Lung (tissue), 12 donors: ENCODE measurements around the gene TP53INP2. TPM values are rescaled to one million over a fixed set of nuclear protein-coding genes. Genes with fewer than 3 reads are reported as not detected.
"Not testable (repeated sequence)": the region's sequence is repeated elsewhere in the genome, so short reads cannot be mapped to it uniquely, and the experiment has no call there.

ENCODE experiments used
- ATAC-seq: fragments of 200-7000 bp; cut with Tn5 transposase; one replicate; pipeline ENCODE4 v1.9.1; 2020; ENCODE audit warnings: moderate number of reproducible peaks; ENCODE audit not compliant: insufficient read depth, low FRiP score
- DNase-seq, 3 donors: peaks; one replicate each; pipeline ENCODE4 v3.0.0-alpha.2; 2013 to 2017
- H3K27ac ChIP-seq, 2 donors: one replicate each; pipeline ENCODE4 v1.5.1; 2013; ENCODE audit warnings: mild to moderate bottlenecking in 2 of 2, moderate library complexity in 2 of 2, control low read depth in 1 of 2, inconsistent platforms in 1 of 2, low read depth in 1 of 2, low read length in 1 of 2
- H3K27me3 ChIP-seq, 3 donors: one replicate each; pipeline ENCODE4 v1.5.1; 2013; ENCODE audit warnings: low read length in 2 of 3; ENCODE audit not compliant: control insufficient read depth in 3 of 3, insufficient read depth in 3 of 3
- H3K36me3 ChIP-seq, 4 donors: one replicate each; pipeline ENCODE4 v1.5.1; 2013; ENCODE audit warnings: low read length in 4 of 4, mild to moderate bottlenecking in 1 of 4, moderate library complexity in 1 of 4; ENCODE audit not compliant: control insufficient read depth in 4 of 4, insufficient read depth in 4 of 4
- H3K4me1 ChIP-seq, 5 donors: one replicate each; pipeline ENCODE4 v1.5.1; 2013; ENCODE audit warnings: low read length in 5 of 5, mild to moderate bottlenecking in 2 of 5, moderate library complexity in 1 of 5; ENCODE audit not compliant: control insufficient read depth in 5 of 5, insufficient read depth in 5 of 5
- H3K4me3 ChIP-seq: one replicate; pipeline ENCODE4 v1.5.1; 2013; ENCODE audit warnings: mild to moderate bottlenecking, control low read depth, moderate library complexity
- H3K9ac ChIP-seq, 2 donors: one replicate each; pipeline ENCODE4 v1.5.1; 2013; ENCODE audit warnings: low read length in 2 of 2, control low read depth in 1 of 2; ENCODE audit not compliant: insufficient read depth in 1 of 2
- H3K9me3 ChIP-seq, 4 donors: one replicate each; pipeline ENCODE4 v1.5.1; 2013; ENCODE audit warnings: low read length in 3 of 4, mild to moderate bottlenecking in 1 of 4, moderate library complexity in 1 of 4; ENCODE audit not compliant: control insufficient read depth in 4 of 4, insufficient read depth in 3 of 4
- WGBS, 2 donors: extraction: QIAGEN DNeasy Blood & Tissue Kit; methylation state at CpG; one replicate each; pipeline ENCODE4 v1.1.7; 2013; 5-methylcytosine and 5-hydroxymethylcytosine counted together
- polyA plus RNA-seq, 2 donors: library from polyadenylated mRNA; stranded (reverse); fragments of 200-250 nt; gene quantifications; one replicate each; pipeline ENCODE4 v1.2.1, GENCODE V29; 2013
- total RNA-seq, 2 donors: library from RNA; depleted of rRNA in 1 of 2; stranded (reverse); fragments of >200 nt in 1 of 2; gene quantifications; one replicate each; pipeline ENCODE4 v1.2.1, GENCODE V29; 2014 to 2021
- TF ChIP-seq, protein P1 (sequence below): IDR thresholded peaks from 2 replicates; pipeline ENCODE4 v1.5.1; 2012; ENCODE audit warnings: mild to moderate bottlenecking; ENCODE audit errors: control extremely low read depth, extremely low read depth
- donor health status: control.
- donor health status: control.
- donor health status: Bipolar disorder and iron deficiency.
- donor health status: healthy.
- donor health status: DM: yes; HTN: yes; CAD: no.

TP53INP2 gene
- total and polyA plus RNA-seq, 4 donors = 5.8 to 19.5 (median 11.4) TPM

DNA sequence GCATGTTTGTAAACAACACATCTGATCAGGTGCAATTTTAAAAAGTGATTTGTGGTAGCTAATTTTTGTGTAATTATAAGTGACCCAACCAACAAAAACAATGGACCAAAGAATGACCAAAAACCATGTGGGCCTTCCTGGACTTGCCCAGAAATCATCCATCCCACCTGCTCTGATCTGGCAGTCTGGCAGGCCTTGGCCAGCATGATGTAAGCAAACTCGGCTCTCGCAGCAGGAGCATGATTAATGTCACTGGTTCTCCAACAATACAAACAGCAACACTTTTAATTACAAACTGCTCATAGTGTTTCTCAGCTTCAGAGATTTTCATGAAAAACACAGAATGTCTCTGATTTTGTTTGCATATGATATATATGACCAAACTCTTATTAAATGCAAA is 16.1 kb downstream of the TP53INP2 start:
- WGBS, 2 donors = 60 to 72% methylated on average over 2 of the region's 2 CpGs
- Histone ChIP-seq H3K9ac (no peak overlapping the region), H3K9me3 (no peaks in the 10 kb centered on the region), H3K4me3 (no peak overlapping the region), H3K27me3 (no peaks in the 10 kb centered on the region), H3K4me1 (peaks cover 0 to 5% (median 0%) of the 10 kb centered on the region in 5 donors), H3K36me3 (peaks cover 11 to 25% (median 17%) of the 10 kb centered on the region in 4 donors), H3K27ac (peak overlapping the region in 1 of 2 donors; percentile 1)
- TF ChIP-seq, protein P1, sequence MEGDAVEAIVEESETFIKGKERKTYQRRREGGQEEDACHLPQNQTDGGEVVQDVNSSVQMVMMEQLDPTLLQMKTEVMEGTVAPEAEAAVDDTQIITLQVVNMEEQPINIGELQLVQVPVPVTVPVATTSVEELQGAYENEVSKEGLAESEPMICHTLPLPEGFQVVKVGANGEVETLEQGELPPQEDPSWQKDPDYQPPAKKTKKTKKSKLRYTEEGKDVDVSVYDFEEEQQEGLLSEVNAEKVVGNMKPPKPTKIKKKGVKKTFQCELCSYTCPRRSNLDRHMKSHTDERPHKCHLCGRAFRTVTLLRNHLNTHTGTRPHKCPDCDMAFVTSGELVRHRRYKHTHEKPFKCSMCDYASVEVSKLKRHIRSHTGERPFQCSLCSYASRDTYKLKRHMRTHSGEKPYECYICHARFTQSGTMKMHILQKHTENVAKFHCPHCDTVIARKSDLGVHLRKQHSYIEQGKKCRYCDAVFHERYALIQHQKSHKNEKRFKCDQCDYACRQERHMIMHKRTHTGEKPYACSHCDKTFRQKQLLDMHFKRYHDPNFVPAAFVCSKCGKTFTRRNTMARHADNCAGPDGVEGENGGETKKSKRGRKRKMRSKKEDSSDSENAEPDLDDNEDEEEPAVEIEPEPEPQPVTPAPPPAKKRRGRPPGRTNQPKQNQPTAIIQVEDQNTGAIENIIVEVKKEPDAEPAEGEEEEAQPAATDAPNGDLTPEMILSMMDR = no peak
- no peak for DNase-seq
- ATAC-seq = no peak

DNA sequence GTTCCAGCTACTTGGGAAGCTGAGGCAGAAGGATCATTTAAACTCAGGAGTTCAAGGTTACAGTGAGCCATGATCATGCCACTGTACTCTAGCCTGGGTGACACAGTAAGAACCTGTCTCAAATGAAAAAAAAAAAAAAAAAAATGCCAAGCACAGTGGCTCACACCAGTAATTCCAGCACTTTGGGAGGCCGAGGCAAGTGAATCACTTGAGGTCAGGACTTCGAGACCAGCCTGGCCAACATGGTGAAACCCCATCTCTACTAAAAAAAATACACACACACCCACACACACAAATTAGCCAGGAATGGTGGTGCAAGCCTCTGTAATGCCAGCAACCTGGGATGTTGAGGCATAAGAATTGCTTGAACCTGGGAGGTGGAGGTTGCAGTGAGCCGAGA is 18.4 kb downstream of the TP53INP2 start:
- not testable (repeated sequence) for H3K27me3 ChIP-seq, H3K4me3 ChIP-seq, H3K9me3 ChIP-seq, DNase-seq, H3K4me1 ChIP-seq, H3K27ac ChIP-seq, ATAC-seq, H3K9ac ChIP-seq
- WGBS, 2 donors = 98% methylated on average over 3 of the region's 3 CpGs
- H3K36me3 ChIP-seq = peaks cover 18 to 27% (median 21%) of the 10 kb centered on the region in 4 donors

DNA sequence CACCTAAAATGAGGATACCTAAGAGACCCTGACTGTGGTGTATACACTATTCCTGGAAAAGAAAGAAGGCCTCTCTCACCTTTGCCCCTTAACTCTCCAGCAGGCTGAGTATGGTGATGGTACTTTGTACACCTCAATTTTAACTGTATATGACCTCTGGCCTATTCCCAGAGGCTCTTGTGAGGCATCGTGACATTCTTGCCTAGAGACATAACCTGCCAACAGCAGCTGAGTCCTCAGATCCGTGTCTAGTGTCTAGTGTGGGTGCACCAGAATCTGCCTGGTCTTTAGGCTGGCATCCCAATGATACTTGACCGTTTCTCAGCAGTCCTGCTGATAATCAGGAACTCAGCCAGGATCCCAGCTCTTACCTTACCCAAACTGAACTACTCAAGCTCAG is 20.0 kb downstream of the TP53INP2 start:
- H3K4me1 ChIP-seq = peaks cover 0 to 5% (median 0%) of the 10 kb centered on the region in 5 donors
- no peak for ATAC-seq
- DNase-seq = no peak
- TF ChIP-seq, protein P1 = no peak
- H3K9ac ChIP-seq = no peak overlapping the region
- H3K36me3 ChIP-seq = peaks cover 19 to 29% (median 22%) of the 10 kb centered on the region in 4 donors
- no peaks in the 10 kb centered on the region for H3K9me3 ChIP-seq
- 86 to 96% methylated on average over 3 of the region's 3 CpGs for WGBS, 2 donors
- H3K27me3 ChIP-seq = no peaks in the 10 kb centered on the region
- no peak overlapping the region for H3K27ac ChIP-seq
- no peak overlapping the region for H3K4me3 ChIP-seq

DNA sequence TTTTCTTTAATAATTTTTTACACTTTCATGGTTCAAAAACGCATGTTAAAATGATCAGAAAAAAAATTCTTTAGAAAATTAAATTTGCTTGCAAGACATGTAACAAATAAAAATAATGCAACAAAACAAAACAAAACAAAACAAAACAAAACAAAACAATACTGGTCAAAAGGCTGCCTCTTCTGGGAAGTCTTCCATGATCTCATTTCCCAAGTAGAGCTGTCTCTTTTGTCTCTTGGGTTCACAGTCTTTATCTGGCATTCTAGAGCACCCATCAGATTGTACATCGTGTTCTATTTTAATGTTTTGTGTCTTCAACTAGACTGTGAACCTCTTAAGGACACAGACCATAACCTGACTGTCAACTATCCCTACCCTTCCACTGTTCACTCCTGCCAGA is 25.3 kb downstream of the TP53INP2 start:
- Histone ChIP-seq H3K36me3 (peaks cover 16 to 44% (median 20%) of the 10 kb centered on the region in 4 donors), H3K4me3 (no peak overlapping the region), H3K9me3 (no peaks in the 10 kb centered on the region), H3K27me3 (no peaks in the 10 kb centered on the region), H3K9ac (no peak overlapping the region), H3K4me1 (peaks cover 0 to 10% (median 0%) of the 10 kb centered on the region in 5 donors), H3K27ac (no peak overlapping the region)
- WGBS, 2 donors = 96 to 98% methylated on average over 2 of the region's 2 CpGs
- TF ChIP-seq, protein P1 = no peak
- DNase-seq = no peak
- no peak for ATAC-seq
